ENCODE results near the gene PITX1. TPM values are rescaled to one million over a fixed set of nuclear protein-coding genes. Genes with fewer than 3 reads are reported as not detected.

PITX1 gene
- total and polyA plus RNA-seq, 2 donors (not counting 3 experiments of a cell fraction or from before 2014, with no cell fraction given): 0.48 to 6.0 TPM

DNA sequence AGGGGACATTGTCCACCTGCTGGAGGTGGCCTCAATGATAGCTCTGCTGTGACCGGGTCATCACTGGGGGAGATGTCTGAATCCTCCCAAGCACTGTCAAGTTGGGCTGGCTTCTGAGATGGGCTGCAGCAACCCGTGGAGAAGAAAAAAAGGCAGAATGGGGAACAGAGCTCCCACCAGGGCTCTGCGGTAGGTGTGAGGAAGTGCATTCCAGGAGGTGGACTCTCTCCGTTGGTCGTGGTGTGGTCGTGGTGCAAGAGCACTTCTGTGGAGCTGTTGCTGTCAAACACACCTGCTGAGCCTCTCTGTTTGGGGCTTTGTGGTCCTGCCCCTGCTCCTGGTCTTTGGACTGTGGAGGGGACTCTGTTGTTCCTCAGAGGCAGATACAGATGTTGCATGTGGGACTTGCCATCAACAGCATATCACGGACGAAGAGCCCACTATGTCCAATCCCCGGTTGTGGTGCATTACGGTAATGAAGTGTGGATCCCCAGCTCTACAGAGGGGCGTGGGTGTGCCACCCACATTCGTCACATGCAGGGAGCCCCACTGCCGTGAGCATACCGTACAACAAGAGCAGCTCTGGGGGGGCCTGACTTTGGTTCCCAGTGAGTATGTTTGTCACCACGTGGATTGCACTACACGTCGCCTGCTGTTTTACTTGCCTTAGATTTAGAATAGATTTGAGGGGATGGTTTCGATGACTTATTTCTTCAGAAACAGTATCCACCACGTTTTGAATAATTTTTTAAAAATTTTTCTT lies 36.0 kb upstream of the PITX1 start:
- no peak for FAIRE-seq
- Histone ChIP-seq H3K79me2 (ENCODE audit: control insufficient read depth, insufficient read depth, low read length) (no peaks in the 10 kb centered on the region), H4K20me1 (replicated peaks; ENCODE audit: control insufficient read depth, extremely low read depth, insufficient read depth, low read length) (no peaks in the 10 kb centered on the region), H3K9ac (replicated peaks; ENCODE audit: extremely low read depth, insufficient read depth, low read length) (no peak overlapping the region), H3K9me1 (replicated peaks; ENCODE audit: control insufficient read depth, extremely low read depth, insufficient read depth, low read length) (no peaks in the 10 kb centered on the region), H3K4me2 (ENCODE audit: insufficient read depth, low read length) (no peak overlapping the region), H3K4me3 (replicated peaks in 1 of 3; ENCODE audit: insufficient read depth in 1 of 3, low read depth in 1 of 3, low read length in 3 of 3) (no peak overlapping the region), H3K36me3 (ENCODE audit: control insufficient read depth in 2 of 2, extremely low read depth in 1 of 2, insufficient read depth in 2 of 2, low read length in 2 of 2) (no peaks in the 10 kb centered on the region), H3K27ac (ENCODE audit: insufficient read depth, low read depth, low read length) (no peak overlapping the region), H3K9me3 (replicated peaks; ENCODE audit: control insufficient read depth, insufficient read depth, low read length) (no peaks in the 10 kb centered on the region), H3K4me1 (ENCODE audit: control insufficient read depth, extremely low read depth, insufficient read depth, low read length) (no peaks in the 10 kb centered on the region), H3K27me3 (ENCODE audit: control insufficient read depth in 2 of 2, insufficient read depth in 2 of 2, low read length in 2 of 2) (peaks cover 0 to 2% of the 10 kb centered on the region in 2 experiments), H2AFZ (ENCODE audit: low read depth, low read length) (no peak overlapping the region)
- TF ChIP-seq EZH2 (IDR thresholded peaks at IDR 0.05; ENCODE audit: borderline replicate concordance, low read depth, low read length, severe bottlenecking): no peak
- intact Hi-C loops (cut with micrococcal nuclease): loop anchor here (5.0 kb wide), 1 partner anchor 107 kb away; no protein-coding TSS in a partner anchor
- BruUV-seq (replicated peaks): no TSS peak
- POLR2A ChIA-PET: no interaction called here
- DNase-seq (ENCODE audit: low read depth, low spot score): no peak
- CTCF ChIA-PET: no interaction called here
- dilution Hi-C loops (cut with MboI; ENCODE audit: extremely low pct_ligation_motif_present, low sequenced_read_pairs): no loop called here

- Histone ChIP-seq H3K9me3 (replicated peaks; ENCODE audit: control insufficient read depth, insufficient read depth, low read length) (no peaks in the 10 kb centered on the region), H3K9me1 (replicated peaks; ENCODE audit: control insufficient read depth, extremely low read depth, insufficient read depth, low read length) (no peaks in the 10 kb centered on the region), H3K4me1 (ENCODE audit: control insufficient read depth, extremely low read depth, insufficient read depth, low read length) (no peaks in the 10 kb centered on the region), H3K4me2 (ENCODE audit: insufficient read depth, low read length) (no peak overlapping the region), H2AFZ (ENCODE audit: low read depth, low read length) (no peak overlapping the region), H4K20me1 (replicated peaks; ENCODE audit: control insufficient read depth, extremely low read depth, insufficient read depth, low read length) (no peaks in the 10 kb centered on the region), H3K27ac (ENCODE audit: insufficient read depth, low read depth, low read length) (no peak overlapping the region), H3K79me2 (ENCODE audit: control insufficient read depth, insufficient read depth, low read length) (no peaks in the 10 kb centered on the region), H3K27me3 (ENCODE audit: control insufficient read depth in 2 of 2, insufficient read depth in 2 of 2, low read length in 2 of 2) (no peaks in the 10 kb centered on the region), H3K4me3 (replicated peaks in 1 of 3; ENCODE audit: insufficient read depth in 1 of 3, low read depth in 1 of 3, low read length in 3 of 3) (no peak overlapping the region), H3K36me3 (ENCODE audit: control insufficient read depth in 2 of 2, extremely low read depth in 1 of 2, insufficient read depth in 2 of 2, low read length in 2 of 2) (no peaks in the 10 kb centered on the region), H3K9ac (replicated peaks; ENCODE audit: extremely low read depth, insufficient read depth, low read length) (no peak overlapping the region)
- DNase-seq (ENCODE audit: low read depth, low spot score) (no peak), FAIRE-seq (no peak)
- POLR2A ChIA-PET: no interaction called here
- dilution Hi-C loops (cut with MboI; ENCODE audit: extremely low pct_ligation_motif_present, low sequenced_read_pairs) (no loop called here), intact Hi-C loops (cut with micrococcal nuclease) (no loop called here)
- BruUV-seq (replicated peaks): no TSS peak
- CTCF ChIA-PET: no interaction called here
- TF ChIP-seq, protein P1, sequence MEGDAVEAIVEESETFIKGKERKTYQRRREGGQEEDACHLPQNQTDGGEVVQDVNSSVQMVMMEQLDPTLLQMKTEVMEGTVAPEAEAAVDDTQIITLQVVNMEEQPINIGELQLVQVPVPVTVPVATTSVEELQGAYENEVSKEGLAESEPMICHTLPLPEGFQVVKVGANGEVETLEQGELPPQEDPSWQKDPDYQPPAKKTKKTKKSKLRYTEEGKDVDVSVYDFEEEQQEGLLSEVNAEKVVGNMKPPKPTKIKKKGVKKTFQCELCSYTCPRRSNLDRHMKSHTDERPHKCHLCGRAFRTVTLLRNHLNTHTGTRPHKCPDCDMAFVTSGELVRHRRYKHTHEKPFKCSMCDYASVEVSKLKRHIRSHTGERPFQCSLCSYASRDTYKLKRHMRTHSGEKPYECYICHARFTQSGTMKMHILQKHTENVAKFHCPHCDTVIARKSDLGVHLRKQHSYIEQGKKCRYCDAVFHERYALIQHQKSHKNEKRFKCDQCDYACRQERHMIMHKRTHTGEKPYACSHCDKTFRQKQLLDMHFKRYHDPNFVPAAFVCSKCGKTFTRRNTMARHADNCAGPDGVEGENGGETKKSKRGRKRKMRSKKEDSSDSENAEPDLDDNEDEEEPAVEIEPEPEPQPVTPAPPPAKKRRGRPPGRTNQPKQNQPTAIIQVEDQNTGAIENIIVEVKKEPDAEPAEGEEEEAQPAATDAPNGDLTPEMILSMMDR (IDR thresholded peaks at IDR 0.05; ENCODE audit: extremely low read depth in 1 of 2, insufficient read depth in 1 of 2, low read depth in 1 of 2, low read length in 2 of 2): no peak
- TF ChIP-seq JUN (IDR thresholded peaks at IDR 0.05; ENCODE audit: borderline replicate concordance, insufficient read depth, insufficient read length, low read depth): no peak
- TF ChIP-seq POLR2A (IDR thresholded peaks at IDR 0.05; ENCODE audit: low read depth, low read length): no peak
- no peak for TF ChIP-seq EZH2 (IDR thresholded peaks at IDR 0.05; ENCODE audit: borderline replicate concordance, low read depth, low read length, severe bottlenecking)
- TF ChIP-seq MYC (IDR thresholded peaks at IDR 0.05; ENCODE audit: low read depth, low read length): no peak
- TF ChIP-seq POLR2AphosphoS5 (IDR thresholded peaks at IDR 0.05; ENCODE audit: insufficient read depth, low read depth, low read length): no peak
- TF ChIP-seq, protein P2, sequence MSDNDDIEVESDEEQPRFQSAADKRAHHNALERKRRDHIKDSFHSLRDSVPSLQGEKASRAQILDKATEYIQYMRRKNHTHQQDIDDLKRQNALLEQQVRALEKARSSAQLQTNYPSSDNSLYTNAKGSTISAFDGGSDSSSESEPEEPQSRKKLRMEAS (IDR thresholded peaks at IDR 0.05; ENCODE audit: insufficient read depth, insufficient read length): no peak
- TF ChIP-seq GATA2 (IDR thresholded peaks at IDR 0.05; ENCODE audit: insufficient read depth, insufficient read length, low read depth, low read length): no peak
- no peak for TF ChIP-seq FOS (IDR thresholded peaks at IDR 0.05; ENCODE audit: borderline replicate concordance, insufficient read depth, low read length)
Observed at GRCh38 chr5:135069016-135069770, 35.2 kb upstream of the PITX1 start.
